Progenitor cell of endocrine pancreas (in vitro differentiated cells): ENCODE results near the gene MSMB. TPM values are rescaled to one million over a fixed set of nuclear protein-coding genes. Genes with fewer than 3 reads are reported as not detected.
"Not testable (repeated sequence)": the region's sequence is repeated elsewhere in the genome, so short reads cannot be mapped to it uniquely, and the experiment has no call there.

Source experiments
- DNase-seq: peaks from one replicate; pipeline ENCODE4 v3.0.0; 2021; ENCODE audit warnings: low spot score; ENCODE audit not compliant: unreplicated experiment
- H3K27ac Mint-ChIP-seq: 2 replicates; pipeline ENCODE4 v1.8.0; 2021; ENCODE audit warnings: mild to moderate bottlenecking, moderate library complexity, mixed read lengths
- H3K27me3 Mint-ChIP-seq: 2 replicates; pipeline ENCODE4 v1.8.0; 2021; ENCODE audit warnings: mixed read lengths
- H3K36me3 Mint-ChIP-seq: 2 replicates; pipeline ENCODE4 v1.8.0; 2022; ENCODE audit warnings: mixed read lengths; ENCODE audit not compliant: insufficient read depth
- H3K4me1 Mint-ChIP-seq: 2 replicates; pipeline ENCODE4 v1.8.0; 2021; ENCODE audit warnings: low read depth, mixed read lengths
- H3K4me3 Mint-ChIP-seq: 2 replicates; pipeline ENCODE4 v1.8.0; 2021; ENCODE audit warnings: low read depth, mild to moderate bottlenecking, moderate library complexity, mixed read lengths
- H3K9me3 Mint-ChIP-seq: 2 replicates; pipeline ENCODE4 v1.8.0; 2021; ENCODE audit warnings: low read depth, mixed read lengths
- total RNA-seq: library from RNA; stranded (reverse); gene quantifications from 2 replicates; pipeline ENCODE4 v1.2.1, GENCODE V29; 2021
- TF ChIP-seq, protein P1 (sequence below): fragments of 200-600 bp; sonication (generic); IDR thresholded peaks from one replicate; pipeline ENCODE4 v1.5.0; 2021; ENCODE audit warnings: antibody characterized with exemption, mild to moderate bottlenecking; ENCODE audit not compliant: unreplicated experiment

Gene MSMB
- total RNA-seq, 1 donor from 2014 or later = not detected

DNA sequence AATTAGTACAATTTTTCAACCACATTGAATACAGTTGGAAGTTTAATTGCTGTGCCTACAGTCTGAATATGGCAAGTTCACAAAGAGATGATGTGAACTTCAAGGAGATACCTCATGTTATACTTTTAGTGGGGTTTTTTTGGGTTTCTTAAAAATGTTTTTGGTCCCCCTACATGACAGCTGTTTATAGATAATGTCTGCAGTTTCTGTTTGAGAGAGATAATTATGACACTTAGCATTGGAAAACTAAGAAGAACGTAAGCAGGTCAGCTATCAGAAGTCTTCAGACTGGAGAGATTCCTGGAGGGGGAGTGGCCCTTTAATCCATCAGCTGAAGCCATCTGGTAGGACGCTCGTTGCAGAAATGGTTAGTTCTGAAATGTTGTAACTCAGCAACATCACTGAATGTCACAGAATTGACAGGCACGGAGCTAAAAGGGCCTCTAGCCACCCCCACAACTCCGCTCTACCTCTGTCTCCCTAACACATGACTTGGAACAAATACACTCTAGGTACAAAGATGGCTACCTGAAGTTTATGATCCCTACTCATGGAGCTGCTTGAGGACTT, 44.8 kb downstream of the MSMB start:
- TF ChIP-seq, protein P1, sequence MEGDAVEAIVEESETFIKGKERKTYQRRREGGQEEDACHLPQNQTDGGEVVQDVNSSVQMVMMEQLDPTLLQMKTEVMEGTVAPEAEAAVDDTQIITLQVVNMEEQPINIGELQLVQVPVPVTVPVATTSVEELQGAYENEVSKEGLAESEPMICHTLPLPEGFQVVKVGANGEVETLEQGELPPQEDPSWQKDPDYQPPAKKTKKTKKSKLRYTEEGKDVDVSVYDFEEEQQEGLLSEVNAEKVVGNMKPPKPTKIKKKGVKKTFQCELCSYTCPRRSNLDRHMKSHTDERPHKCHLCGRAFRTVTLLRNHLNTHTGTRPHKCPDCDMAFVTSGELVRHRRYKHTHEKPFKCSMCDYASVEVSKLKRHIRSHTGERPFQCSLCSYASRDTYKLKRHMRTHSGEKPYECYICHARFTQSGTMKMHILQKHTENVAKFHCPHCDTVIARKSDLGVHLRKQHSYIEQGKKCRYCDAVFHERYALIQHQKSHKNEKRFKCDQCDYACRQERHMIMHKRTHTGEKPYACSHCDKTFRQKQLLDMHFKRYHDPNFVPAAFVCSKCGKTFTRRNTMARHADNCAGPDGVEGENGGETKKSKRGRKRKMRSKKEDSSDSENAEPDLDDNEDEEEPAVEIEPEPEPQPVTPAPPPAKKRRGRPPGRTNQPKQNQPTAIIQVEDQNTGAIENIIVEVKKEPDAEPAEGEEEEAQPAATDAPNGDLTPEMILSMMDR = no peak
- DNase-seq = no peak
- H3K27me3 Mint-ChIP-seq = no peaks in the 10 kb centered on the region
- H3K4me3 Mint-ChIP-seq = no peak overlapping the region
- peaks cover 35% of the 10 kb centered on the region for H3K36me3 Mint-ChIP-seq
- H3K9me3 Mint-ChIP-seq = no peaks in the 10 kb centered on the region
- H3K4me1 Mint-ChIP-seq = no peaks in the 10 kb centered on the region
- H3K27ac Mint-ChIP-seq = no peak overlapping the region

DNA sequence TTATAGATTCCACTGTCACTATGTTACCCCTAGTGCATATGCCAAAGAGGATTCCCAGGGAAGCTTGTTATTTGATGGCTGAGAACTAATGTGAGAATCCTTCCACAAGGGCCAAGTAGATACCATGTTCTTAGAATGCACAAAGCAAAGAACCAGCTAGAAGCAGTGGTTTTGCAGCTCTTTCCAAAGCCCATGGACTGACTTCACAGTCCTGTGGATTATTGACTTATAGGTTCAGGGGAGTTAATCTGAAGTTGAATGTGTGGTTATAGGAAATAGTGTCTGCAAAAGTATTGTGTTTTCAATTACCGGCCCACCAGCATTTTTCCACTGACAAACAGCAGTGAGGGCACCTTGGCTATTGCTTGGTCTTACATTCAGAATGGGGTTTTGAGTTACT, 45.5 kb downstream of the MSMB start:
- H3K36me3 Mint-ChIP-seq = peaks cover 35% of the 10 kb centered on the region
- H3K27ac Mint-ChIP-seq = no peak overlapping the region
- H3K9me3 Mint-ChIP-seq = no peaks in the 10 kb centered on the region
- H3K27me3 Mint-ChIP-seq = no peaks in the 10 kb centered on the region
- no peak overlapping the region for H3K4me3 Mint-ChIP-seq
- DNase-seq = no peak
- no peaks in the 10 kb centered on the region for H3K4me1 Mint-ChIP-seq
- TF ChIP-seq, protein P1 = no peak

DNA sequence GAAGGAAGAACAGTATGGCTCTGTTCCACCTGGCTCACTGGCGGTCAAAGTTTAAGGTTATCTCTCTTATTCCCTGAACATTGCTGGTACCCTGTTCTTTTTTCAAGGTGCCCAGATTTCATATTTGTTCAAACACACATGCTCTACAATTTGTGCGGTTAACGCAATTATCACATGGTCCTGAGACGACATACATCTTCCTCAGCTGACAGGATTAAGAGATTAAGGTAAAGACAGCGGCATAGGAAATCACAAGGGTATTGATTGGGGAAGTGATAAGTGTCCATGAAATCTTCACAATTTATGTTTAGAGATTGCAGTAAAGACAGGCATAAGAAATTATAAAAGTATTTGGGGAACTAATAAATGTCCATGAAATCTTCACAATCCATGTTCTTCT, 46.1 kb downstream of the MSMB start:
- H3K4me3 Mint-ChIP-seq, H3K4me1 Mint-ChIP-seq, H3K9me3 Mint-ChIP-seq, H3K27ac Mint-ChIP-seq, H3K27me3 Mint-ChIP-seq, DNase-seq: not testable (repeated sequence)
- peaks cover 35% of the 10 kb centered on the region for H3K36me3 Mint-ChIP-seq

DNA sequence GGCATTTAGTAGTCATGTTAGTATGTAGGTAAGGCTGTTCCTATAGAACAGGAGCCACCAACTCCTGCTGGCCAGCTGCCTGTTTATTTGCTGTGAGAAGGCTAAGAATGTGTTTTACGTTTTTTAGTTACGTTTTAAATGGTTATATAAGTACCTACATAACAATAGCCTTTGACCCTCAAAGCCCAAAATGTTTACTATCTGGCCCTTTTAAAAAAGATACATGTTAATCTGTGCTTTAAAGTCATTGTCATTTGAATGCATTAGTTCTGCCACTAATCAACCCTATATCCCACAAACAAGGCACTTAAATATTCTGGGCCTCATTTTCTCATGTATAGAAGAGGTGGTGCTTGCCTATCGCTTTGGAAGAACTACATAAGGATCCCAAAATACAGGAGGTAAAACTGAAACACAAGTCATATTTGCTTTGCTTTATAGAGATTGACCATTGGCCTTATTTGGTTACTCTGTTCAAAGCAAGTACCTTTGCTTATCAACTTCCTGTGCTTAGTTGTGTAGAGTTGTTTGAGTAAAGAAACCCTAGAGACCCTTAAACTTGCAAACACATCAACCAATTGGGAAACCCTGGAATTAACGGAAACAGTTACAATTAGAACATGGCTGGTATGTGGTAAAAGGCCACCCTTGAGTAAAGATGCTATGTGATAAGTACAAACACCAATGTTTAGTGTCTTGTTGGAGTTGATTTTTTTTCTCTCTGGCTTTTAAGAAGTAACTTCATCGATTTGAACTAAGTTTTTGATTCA, 47.9 kb downstream of the MSMB start:
- peaks cover 31% of the 10 kb centered on the region for H3K36me3 Mint-ChIP-seq
- TF ChIP-seq, protein P1 = no peak
- no peaks in the 10 kb centered on the region for H3K27me3 Mint-ChIP-seq
- peak overlapping the region; percentile 59 for H3K27ac Mint-ChIP-seq
- H3K4me3 Mint-ChIP-seq = no peak overlapping the region
- H3K9me3 Mint-ChIP-seq = no peaks in the 10 kb centered on the region
- no peak for DNase-seq
- H3K4me1 Mint-ChIP-seq = no peaks in the 10 kb centered on the region

DNA sequence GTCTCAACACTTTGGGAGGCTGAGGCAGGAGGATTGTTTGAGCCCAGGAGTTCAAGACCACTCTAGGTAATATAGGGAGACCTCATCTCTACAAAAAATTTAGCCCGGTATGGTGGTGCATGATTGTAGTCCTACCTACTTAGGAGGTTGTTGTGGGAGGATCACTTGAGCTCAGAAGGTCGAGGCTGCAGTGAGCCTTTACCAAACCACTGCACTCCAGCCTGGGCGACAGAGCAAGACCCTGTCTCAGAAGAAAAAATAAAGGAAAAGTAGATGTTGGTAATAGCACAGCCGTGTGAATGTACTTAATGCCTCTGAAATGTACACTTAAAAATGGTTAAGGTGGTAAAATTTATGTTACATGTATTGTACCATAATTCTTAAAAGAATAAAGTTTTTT, 48.5 kb downstream of the MSMB start:
- TF ChIP-seq, protein P1 = no peak
- Mint-ChIP-seq H3K4me3 (no peak overlapping the region), H3K4me1 (no peaks in the 10 kb centered on the region), H3K36me3 (peaks cover 34% of the 10 kb centered on the region), H3K9me3 (no peaks in the 10 kb centered on the region), H3K27ac (no peak overlapping the region), H3K27me3 (no peaks in the 10 kb centered on the region)
- no peak for DNase-seq

DNA sequence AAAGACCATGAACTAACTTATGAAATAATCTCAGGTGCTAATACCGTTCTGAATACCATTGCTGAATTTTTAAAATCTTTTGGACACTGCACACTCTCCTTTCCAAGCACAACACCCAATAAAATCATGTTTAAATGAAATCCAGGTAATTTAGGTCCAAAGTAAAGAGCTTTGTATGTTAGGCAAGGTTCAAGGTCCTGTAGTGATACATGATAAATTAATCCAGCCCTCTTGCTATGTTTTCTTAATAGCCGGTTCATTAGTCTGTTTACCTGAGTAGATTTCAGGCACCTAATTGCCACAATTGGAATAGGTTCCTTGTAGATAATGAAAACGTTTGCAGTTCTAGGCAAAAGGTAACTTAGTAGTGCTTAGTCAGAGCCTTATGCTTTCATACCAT, 60.5 kb downstream of the MSMB start:
- H3K36me3 Mint-ChIP-seq, H3K4me1 Mint-ChIP-seq, H3K9me3 Mint-ChIP-seq, H3K27me3 Mint-ChIP-seq, H3K27ac Mint-ChIP-seq, H3K4me3 Mint-ChIP-seq, DNase-seq: not testable (repeated sequence)

DNA sequence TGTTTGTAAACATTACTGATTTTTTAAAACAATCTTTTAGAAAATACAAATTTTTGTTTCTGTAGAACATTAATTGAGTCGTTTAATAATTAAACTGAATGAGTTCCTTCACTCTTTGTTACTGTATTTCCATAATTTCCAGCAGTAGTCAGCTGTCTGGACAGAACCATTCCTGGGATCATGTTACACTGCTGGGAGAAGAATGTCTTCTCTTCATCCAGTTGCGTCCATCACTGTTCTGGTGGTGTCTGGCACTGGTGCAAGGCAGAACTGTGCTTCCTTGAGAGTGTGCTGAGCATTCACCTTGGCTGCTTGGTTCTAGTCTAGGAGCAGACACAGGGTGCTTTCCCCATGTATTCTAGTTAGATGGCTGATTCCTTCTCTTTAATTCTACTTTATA, 61.6 kb downstream of the MSMB start:
- H3K27ac Mint-ChIP-seq, H3K4me1 Mint-ChIP-seq, DNase-seq, H3K4me3 Mint-ChIP-seq, H3K27me3 Mint-ChIP-seq, H3K36me3 Mint-ChIP-seq, H3K9me3 Mint-ChIP-seq: not testable (repeated sequence)
